Mesothelial cell of epicardium (in vitro differentiated cells): Measurements from ENCODE around the gene SLC38A9. TPM values are rescaled to one million over a fixed set of nuclear protein-coding genes. Genes with fewer than 3 reads are reported as not detected.
A peak's percentile ranks its signal among the peaks of the same experiment; 100 is the strongest.
"Not testable (repeated sequence)": the region's sequence is repeated elsewhere in the genome, so short reads cannot be mapped to it uniquely, and the experiment has no call there.

Source experiments
- DNase-seq, 2 experiments: peaks; one replicate each; pipeline ENCODE4 v3.0.0; 2021; ENCODE audit warnings: low spot score in 2 of 2; ENCODE audit not compliant: unreplicated experiment in 2 of 2
- H3K27ac Mint-ChIP-seq: 2 replicates; pipeline ENCODE4 v1.8.0; 2021; ENCODE audit warnings: mixed read lengths
- H3K27me3 Mint-ChIP-seq: 2 replicates; pipeline ENCODE4 v1.8.0; 2021; ENCODE audit warnings: low read depth, mixed read lengths
- H3K36me3 Mint-ChIP-seq: 2 replicates; pipeline ENCODE4 v1.8.0; 2021; ENCODE audit warnings: mixed read lengths
- H3K4me1 Mint-ChIP-seq: 2 replicates; pipeline ENCODE4 v1.8.0; 2021; ENCODE audit warnings: mixed read lengths
- H3K4me3 Mint-ChIP-seq: 2 replicates; pipeline ENCODE4 v1.8.0; 2021; ENCODE audit warnings: mild to moderate bottlenecking, moderate library complexity, mixed read lengths
- H3K9me3 Mint-ChIP-seq: 2 replicates; pipeline ENCODE4 v1.8.0; 2021; ENCODE audit warnings: mixed read lengths
- total RNA-seq: library from RNA; stranded (reverse); gene quantifications from 3 replicates; pipeline ENCODE4 v1.2.1, GENCODE V29; 2021
- TF ChIP-seq, protein P1 (sequence below): fragments of 200-600 bp; sonication (generic); IDR thresholded peaks from one replicate; pipeline ENCODE4 v1.5.0; 2021; ENCODE audit warnings: antibody characterized with exemption; ENCODE audit not compliant: unreplicated experiment

Gene SLC38A9, protein sequence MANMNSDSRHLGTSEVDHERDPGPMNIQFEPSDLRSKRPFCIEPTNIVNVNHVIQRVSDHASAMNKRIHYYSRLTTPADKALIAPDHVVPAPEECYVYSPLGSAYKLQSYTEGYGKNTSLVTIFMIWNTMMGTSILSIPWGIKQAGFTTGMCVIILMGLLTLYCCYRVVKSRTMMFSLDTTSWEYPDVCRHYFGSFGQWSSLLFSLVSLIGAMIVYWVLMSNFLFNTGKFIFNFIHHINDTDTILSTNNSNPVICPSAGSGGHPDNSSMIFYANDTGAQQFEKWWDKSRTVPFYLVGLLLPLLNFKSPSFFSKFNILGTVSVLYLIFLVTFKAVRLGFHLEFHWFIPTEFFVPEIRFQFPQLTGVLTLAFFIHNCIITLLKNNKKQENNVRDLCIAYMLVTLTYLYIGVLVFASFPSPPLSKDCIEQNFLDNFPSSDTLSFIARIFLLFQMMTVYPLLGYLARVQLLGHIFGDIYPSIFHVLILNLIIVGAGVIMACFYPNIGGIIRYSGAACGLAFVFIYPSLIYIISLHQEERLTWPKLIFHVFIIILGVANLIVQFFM
- total RNA-seq: 39.9 to 43.2 TPM (median 40.6 TPM) in 3 replicates

DNA sequence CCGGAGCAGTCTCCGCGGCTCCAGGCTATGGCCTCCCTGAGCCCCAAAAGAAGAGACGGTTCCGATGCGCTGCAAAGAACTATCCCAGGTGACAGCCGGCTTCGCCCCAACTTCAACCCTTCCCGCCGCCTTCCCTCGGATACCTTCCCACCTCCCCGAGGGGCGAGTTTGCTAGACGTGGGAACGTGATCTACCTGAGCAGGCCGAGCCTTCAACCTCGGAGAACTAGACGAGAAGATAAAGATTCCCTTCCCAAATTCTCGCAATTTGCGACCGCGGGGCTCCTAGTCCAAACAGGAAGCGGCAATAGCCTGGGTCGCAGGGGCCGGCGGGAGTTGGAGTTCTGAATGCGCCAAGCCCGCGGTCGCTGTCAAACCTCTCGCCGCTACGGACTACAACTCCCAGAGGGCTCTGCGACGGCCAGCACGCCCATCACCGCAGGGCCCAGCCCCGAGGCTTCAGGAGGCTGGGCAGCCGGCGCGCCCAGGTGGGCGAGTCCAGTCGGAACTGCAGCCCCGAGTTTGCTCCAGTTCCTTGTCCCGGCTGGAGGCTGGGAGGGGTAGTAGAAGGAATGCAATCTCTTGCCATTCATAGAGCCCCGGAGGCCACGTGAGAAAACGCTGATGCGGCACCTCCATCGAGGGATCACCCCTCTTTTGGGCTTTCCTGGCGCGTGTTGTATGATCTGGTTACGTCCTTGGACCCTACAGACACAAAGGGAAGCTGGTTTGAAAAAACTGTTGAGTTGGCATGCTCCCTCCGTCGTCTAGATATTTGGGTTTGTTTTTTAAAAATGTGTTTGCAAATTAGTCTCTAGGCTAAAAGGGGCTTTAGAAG lies at the start of gene SLC38A9:
TSS of gene SLC38A9 (minus strand) at position 302 of the 837 bp plus-strand sequence. CDS start 14,366 bp downstream, outside the sequence.
- Mint-ChIP-seq H3K4me1 (peaks cover 27% of the 10 kb centered on the region), H3K4me3 (peak within 1 kb of the TSS; percentile 98), H3K27me3 (no peaks in the 10 kb centered on the region), H3K36me3 (peaks cover 32% of the 10 kb centered on the region), H3K27ac (peak within 1 kb of the TSS; percentile 96), H3K9me3 (peaks cover 27% of the 10 kb centered on the region)
- peak; percentile 86 to 93 for DNase-seq
- TF ChIP-seq, protein P1, sequence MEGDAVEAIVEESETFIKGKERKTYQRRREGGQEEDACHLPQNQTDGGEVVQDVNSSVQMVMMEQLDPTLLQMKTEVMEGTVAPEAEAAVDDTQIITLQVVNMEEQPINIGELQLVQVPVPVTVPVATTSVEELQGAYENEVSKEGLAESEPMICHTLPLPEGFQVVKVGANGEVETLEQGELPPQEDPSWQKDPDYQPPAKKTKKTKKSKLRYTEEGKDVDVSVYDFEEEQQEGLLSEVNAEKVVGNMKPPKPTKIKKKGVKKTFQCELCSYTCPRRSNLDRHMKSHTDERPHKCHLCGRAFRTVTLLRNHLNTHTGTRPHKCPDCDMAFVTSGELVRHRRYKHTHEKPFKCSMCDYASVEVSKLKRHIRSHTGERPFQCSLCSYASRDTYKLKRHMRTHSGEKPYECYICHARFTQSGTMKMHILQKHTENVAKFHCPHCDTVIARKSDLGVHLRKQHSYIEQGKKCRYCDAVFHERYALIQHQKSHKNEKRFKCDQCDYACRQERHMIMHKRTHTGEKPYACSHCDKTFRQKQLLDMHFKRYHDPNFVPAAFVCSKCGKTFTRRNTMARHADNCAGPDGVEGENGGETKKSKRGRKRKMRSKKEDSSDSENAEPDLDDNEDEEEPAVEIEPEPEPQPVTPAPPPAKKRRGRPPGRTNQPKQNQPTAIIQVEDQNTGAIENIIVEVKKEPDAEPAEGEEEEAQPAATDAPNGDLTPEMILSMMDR: no peak

DNA sequence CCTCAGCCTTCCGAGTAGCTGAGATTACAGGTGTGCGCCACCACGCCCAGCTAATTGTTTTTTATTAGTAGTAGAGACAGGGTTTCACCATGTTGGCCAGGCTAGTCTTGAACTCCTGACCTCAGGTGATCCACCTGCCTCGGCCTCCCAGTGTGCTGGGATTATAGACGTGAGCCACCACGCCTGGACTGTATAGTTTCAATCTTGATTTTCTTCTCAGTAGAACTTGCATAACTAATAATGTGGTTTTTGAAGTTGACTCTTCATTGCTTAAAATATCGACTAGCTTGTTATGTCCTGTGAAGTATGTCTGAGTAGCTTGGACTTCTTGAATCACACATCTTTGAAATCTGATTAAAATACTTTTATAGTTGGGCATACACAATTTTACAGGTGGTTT lies 49.6 kb upstream of the SLC38A9 start:
- H3K36me3 Mint-ChIP-seq, DNase-seq, H3K9me3 Mint-ChIP-seq, H3K27ac Mint-ChIP-seq, H3K27me3 Mint-ChIP-seq, H3K4me1 Mint-ChIP-seq, H3K4me3 Mint-ChIP-seq: not testable (repeated sequence)

DNA sequence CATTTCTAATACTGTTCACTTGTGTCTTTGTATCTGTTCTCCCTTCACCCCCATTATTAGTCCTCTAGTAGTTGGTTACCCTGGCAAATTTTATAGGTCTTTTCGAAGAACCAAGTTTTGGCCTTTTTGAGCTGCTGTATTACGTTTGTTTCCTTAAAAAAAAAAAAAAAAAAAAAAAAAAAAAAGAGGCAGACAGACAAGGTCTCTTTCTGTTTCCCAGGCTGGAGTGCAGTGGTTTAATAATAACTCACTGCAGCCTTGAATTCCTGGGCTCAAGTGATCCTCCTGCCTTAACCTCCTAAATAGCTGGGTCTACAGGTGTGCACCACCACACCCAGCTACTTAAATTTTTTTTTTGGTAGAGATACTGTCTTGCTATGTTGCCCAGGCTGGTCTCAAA lies 46.6 kb upstream of the SLC38A9 start:
- no peaks in the 10 kb centered on the region for H3K27me3 Mint-ChIP-seq
- no peaks in the 10 kb centered on the region for H3K4me1 Mint-ChIP-seq
- no peaks in the 10 kb centered on the region for H3K9me3 Mint-ChIP-seq
- H3K36me3 Mint-ChIP-seq: no peaks in the 10 kb centered on the region
- H3K27ac Mint-ChIP-seq: no peak overlapping the region
- H3K4me3 Mint-ChIP-seq: no peak overlapping the region
- DNase-seq: no peak
- TF ChIP-seq, protein P1: no peak

DNA sequence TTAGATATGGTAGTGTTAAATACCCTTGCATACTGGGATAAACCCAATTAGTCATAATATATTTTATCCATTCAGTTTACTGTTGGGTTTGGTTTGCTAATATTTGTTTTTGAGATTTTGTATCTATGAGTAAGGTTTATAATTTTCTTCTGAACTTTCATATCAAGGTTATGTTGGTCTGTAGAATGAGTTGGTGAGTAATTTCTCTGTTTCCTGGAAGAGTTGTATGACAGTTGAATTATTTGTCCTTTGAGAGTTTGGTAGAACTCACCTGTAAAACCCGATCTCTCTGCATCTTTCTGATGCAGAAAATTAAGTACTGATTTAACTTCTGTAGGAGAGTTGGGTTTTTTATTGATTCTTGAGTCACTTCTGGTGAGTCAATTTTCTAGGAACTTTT lies 46.1 kb upstream of the SLC38A9 start:
- no peak overlapping the region for H3K27ac Mint-ChIP-seq
- H3K9me3 Mint-ChIP-seq: no peaks in the 10 kb centered on the region
- H3K27me3 Mint-ChIP-seq: no peaks in the 10 kb centered on the region
- no peak overlapping the region for H3K4me3 Mint-ChIP-seq
- H3K4me1 Mint-ChIP-seq: no peaks in the 10 kb centered on the region
- TF ChIP-seq, protein P1: no peak
- no peak for DNase-seq
- no peaks in the 10 kb centered on the region for H3K36me3 Mint-ChIP-seq

DNA sequence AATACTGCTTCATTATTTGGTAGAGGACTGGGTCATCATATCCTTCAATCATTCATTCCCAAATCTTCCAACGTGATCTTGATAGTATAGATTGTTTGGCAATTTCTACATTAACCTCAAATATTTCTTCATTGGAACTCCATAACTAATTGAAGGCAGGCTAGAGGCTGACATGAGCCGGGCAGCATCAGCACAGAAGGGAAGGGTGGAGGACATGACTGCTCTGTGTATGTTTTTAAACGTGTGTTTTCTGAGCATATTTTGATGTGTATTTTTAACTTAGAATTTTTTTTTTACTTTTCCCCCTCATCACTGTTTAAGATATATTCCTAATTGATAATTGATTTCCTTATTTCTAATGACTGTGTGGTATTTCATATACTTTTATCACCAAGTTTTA lies 38.4 kb upstream of the SLC38A9 start:
- DNase-seq: no peak
- no peaks in the 10 kb centered on the region for H3K27me3 Mint-ChIP-seq
- TF ChIP-seq, protein P1: no peak

DNA sequence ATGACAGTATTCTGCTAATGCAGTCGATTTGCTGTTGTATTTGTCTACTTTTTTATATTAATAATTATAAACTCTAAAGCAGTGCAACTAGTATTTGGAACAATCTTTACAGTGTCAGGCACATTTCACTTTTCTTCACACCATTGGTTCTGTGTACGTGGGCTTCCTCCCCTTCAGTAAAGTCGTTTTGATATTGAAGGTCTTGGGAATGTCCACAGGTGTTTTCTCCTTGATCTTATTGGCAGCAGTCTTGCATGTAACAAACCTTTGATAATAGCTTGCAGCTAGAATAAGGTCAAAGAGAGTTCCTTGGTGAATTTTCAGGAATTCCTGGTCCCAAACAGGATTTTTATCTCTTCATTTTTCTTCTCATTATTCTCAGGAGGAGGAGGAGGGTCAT lies 37.9 kb upstream of the SLC38A9 start:
- TF ChIP-seq, protein P1: no peak
- no peaks in the 10 kb centered on the region for H3K36me3 Mint-ChIP-seq
- no peak for DNase-seq
- no peak overlapping the region for H3K4me3 Mint-ChIP-seq
- no peaks in the 10 kb centered on the region for H3K27me3 Mint-ChIP-seq
- peaks cover 10% of the 10 kb centered on the region for H3K4me1 Mint-ChIP-seq
- H3K27ac Mint-ChIP-seq: no peak overlapping the region
- no peaks in the 10 kb centered on the region for H3K9me3 Mint-ChIP-seq

More for the DNA sequence above, 38.4 kb upstream of the SLC38A9 start:
- peaks cover 10% of the 10 kb centered on the region for H3K4me1 Mint-ChIP-seq
- H3K4me3 Mint-ChIP-seq: no peak overlapping the region
- H3K36me3 Mint-ChIP-seq: no peaks in the 10 kb centered on the region
- H3K27ac Mint-ChIP-seq: no peak overlapping the region
- H3K9me3 Mint-ChIP-seq: no peaks in the 10 kb centered on the region
